HG03045 (cell line): ENCODE results near the gene OLIG3.

Experiments
- ATAC-seq: cut with Tn5 transposase; IDR thresholded peaks from one replicate; pipeline ENCODE4 v1.9.1; 2021; ENCODE audit warnings: mild to moderate bottlenecking, moderate library complexity; ENCODE audit not compliant: unreplicated experiment

Gene OLIG3

DNA sequence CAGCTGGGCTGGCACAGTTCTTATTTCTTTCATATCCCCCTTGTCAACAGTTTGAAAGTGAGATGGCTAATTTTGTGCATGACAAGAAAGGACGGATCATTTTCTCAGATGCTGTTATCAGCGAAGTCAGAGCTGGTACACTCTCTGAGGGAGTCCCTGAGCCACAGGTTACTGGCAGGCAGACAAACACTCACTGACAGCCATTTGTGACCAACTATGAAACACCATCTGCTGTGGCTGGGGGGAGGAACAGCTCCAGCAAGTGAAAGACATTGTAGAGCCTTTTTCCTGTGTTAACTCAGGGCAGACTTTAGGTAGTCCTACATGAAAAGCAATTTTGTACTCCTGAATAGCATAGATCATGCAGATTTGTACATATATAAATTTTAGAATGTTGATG, 22.2 kb downstream of the OLIG3 start:
- ATAC-seq = no peak

DNA sequence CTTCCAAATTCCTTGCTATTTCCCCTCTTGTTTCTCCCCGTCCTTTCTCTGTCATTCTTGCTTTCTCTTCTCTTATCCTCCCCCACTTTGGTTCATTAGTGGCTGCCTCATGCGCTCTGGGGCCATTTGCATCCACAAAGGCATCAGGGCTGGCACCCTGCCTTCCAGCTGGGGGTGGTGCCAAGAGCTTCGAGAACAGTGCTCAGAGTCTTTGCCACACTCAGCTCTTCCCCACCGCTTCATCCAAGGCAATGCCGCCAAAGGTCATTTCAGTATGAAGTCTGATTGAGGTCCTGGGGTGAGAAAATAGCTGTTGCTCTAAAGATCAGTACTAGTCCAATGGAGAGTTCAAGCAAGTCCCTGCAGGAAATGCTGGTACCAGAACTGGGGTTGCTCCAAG, 22.7 kb downstream of the OLIG3 start:
- no peak for ATAC-seq

DNA sequence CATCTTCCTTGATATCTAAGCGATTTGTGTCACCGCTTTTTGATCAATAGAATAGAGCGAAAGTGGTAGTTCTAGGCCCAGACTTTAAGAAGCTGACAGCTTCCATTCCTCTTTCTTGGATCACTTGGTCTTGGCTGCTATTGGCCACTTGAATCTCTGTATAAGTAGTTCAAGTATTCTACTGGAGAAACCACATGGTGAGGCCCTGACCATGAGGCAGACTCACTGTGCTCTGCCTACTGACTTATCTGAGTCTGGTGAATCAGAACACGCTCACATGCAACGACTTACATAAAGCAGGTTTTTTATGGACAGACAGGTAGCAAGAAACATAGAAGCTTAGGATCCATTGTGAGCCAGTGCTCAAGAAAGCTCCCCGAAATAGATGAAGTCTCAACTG, 27.0 kb downstream of the OLIG3 start:
- no peak for ATAC-seq

DNA sequence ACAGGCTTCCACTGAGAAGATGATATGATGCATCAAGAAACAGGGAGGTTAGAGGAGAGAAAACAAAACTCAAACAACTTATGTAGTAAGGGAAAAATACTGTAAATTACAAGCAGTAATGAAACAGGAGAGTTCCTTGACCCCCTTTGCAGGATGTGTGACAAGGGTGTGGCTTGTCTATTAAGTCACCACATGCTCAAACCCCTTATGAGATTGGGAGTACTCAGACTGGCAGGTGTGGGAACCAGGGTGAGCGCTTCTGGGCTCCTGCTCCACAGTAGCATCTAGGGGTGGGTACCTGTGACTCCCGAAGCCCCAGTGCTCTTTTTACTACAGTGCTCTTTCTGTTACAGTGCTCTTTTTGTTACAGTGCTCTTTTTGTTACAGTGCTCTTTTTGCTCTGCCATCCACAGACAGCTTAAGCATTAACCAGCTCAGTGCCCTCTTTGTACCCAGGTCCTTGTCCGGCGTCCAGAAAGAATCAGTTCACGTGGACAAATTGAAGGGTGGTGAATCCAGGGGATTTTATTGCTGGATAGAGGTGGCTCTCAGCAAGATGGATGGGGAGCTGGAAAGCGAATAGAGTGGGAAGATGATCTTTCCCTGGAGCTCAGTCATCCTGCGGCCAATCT, 28.7 kb downstream of the OLIG3 start:
- ATAC-seq = no peak

DNA sequence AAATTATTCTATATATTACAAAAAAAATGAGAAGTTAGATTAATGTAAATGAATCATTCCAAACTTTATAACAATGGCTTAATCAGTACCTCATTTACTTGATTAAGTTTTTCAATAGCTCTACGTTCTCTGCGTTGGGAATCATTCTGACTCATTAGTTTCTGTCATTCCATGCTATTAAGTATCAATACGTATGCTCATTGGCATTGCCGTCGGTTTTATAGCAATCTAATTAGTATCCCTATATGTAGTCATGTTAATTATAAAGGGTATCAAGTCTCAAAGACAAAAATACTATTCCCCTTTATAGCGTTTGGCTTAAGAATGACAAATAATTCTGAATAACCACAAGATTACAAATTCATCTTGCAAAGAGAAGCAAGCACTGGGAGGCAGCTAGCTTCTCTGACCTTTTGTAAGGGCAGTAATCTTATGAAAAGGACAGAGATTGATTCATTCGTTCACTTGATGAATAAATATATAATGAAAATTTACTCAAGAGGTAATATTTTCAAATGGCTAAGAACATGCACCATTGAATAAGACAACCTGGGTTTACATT, 41.8 kb downstream of the OLIG3 start:
- ATAC-seq = no peak

DNA sequence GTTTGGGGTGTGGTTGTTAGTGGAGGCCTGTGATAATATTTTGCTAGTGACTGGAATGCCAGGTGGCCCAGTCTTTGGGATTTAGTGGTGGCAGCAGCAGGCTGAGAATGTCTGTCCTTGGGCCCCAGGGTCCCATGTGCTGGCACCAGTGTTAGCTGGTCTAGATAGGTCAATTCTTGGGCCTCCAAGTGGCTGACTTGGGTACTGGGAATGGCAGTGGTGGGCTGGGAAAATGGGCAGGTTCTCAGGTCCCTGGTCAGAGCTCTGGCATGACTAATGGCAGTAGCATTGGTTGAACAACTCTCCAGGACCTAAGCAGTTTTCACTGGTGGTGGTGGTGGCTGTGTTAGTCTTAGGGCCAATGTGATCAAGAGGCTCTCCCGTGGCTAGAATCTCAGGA, 50.3 kb downstream of the OLIG3 start:
- ATAC-seq = no peak
